HG03066 (cell line): Measurements from ENCODE around the gene ZBTB18.

Experiments used
- ATAC-seq: cut with Tn5 transposase; IDR thresholded peaks from one replicate; pipeline ENCODE4 v1.9.1; 2021; ENCODE audit warnings: low read depth; ENCODE audit not compliant: unreplicated experiment

The ZBTB18 gene

DNA sequence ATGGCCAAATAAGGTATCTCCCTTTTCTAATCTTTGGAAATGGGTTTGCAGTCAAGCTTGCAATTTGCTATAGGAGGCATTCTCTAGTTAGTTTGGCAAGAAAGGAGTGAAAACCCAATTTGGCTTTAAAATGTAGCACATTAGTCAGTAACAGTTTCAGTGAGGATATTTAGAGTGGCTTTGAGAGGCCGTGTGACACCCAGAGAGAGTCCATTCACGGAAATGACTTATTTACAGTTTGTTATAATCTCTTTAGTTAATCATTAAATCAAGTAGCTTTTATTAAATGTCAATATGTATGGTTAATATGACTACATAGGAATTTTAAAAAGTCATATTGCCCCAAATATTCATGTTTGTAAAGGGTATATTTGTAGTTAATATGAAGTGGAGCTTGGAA is 9.6 kb downstream of the ZBTB18 start:
- peak; percentile 67 for ATAC-seq

DNA sequence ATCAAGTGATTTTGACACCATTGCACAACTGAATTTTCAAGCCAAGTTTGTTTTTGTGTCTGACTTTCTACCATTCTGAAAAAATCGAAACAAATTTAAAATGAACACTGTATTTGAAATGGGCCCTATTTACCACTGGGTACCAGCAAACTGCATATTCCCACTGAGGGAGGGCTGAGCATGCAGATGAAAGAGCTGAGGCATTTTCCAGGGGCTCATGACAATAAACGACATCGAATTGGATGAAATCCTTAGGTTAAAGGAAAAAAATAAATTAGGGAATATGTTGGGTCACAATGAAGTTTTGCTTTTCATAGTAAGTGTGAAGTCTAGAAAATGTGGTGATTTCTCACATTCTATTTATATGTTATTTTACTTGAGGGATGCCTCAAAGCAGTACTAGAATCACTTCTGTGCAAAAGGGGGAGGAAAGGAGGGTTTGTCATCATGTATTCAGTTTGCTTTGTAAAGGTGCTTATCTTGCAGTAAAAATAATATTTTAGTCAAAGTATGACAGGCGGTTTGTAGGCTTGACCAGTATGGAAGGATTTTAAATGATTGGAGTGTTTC is 11.2 kb downstream of the ZBTB18 start:
- no peak for ATAC-seq

DNA sequence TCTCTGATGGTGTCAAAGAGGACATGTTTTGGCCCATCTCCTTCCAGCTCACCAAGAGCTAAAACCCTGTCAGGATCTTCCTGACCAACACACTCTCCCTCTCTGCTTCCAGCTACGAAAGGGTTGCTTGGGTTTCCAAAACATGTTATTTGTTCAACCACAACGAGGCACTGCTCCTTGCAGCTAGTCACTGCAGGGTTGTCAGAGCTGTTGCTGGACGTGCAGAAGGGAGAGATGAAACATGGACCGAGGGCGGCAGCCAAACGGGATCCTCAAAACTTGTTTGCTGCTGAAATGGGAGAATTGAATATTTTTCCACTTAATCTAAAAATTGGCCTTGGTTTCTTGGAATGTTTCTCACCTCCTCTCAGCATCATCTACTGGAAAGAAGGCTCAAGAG is 12.4 kb downstream of the ZBTB18 start:
- ATAC-seq: no peak

DNA sequence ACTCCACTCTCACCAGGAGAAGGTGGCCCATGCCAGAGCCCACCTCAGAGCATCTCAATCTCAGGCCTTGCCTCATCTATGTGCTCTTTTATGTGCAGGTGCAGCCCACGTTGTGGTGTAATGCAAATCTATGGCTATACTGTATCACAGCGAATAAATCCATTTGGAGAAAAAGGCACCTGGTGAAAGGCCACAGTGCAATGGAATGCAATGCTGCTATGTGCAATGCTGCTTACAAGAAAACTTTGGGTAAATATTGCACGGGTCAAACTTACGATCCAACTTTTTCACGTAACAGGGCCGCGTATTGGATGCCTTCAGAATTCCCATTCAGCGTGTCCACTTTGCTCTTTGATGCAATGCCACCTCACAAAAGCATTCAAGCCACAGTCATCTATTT is 13.5 kb downstream of the ZBTB18 start:
- no peak for ATAC-seq

DNA sequence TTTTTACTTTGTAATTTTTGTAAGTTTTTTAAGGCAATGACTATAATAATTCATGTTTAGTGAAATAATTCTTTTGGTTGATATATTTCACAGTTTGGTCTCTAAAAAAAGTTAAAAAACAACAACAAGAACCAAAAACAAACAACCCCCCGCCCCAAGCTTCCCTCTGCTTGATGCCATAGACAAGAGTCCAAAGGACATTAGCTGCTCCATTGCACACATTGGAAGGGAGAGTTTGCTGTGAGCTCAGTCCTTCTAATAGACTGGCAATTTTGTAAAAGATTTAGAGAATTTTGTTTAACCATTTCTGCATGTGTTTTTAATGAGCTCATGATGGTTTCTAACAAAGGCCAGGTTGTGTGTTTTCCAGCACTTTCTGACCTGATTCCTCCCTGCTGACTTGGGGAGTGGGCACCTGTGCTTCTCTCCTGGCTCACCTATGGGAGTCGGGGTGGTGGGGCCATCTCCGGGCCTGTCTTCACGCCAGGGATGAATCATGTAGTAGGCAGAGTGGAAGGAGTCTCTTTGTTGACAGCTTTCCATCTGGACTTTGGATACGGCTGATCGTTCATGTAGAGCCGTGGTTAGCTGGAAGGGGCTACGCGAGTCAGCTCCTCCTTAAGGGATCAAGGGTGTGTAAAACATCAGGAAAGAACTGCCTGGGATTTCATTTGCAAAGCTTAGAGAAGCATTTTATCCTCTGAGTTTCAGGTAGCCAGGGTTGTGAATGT is 14.1 kb downstream of the ZBTB18 start:
- no peak for ATAC-seq

DNA sequence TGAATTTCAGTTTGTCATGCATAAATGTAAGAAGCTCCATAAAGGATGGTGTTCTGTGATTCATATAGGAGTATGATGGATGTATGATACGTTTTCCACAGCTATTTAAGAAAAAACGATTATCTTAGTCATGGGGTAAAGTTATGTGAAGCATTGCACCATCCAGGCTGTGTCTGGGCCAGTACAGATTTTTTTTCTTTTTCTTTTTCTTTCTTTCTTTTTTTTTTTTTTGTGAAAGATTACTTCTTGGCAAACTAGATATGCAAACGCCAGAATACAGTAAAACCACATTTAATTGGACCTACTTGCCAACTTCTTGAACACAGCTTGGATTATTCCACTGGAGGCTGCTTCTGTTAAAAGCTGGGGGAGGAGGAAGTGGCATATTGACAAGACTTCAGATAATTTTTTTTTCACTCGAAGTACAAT is 14.9 kb downstream of the ZBTB18 start:
- ATAC-seq: no peak

DNA sequence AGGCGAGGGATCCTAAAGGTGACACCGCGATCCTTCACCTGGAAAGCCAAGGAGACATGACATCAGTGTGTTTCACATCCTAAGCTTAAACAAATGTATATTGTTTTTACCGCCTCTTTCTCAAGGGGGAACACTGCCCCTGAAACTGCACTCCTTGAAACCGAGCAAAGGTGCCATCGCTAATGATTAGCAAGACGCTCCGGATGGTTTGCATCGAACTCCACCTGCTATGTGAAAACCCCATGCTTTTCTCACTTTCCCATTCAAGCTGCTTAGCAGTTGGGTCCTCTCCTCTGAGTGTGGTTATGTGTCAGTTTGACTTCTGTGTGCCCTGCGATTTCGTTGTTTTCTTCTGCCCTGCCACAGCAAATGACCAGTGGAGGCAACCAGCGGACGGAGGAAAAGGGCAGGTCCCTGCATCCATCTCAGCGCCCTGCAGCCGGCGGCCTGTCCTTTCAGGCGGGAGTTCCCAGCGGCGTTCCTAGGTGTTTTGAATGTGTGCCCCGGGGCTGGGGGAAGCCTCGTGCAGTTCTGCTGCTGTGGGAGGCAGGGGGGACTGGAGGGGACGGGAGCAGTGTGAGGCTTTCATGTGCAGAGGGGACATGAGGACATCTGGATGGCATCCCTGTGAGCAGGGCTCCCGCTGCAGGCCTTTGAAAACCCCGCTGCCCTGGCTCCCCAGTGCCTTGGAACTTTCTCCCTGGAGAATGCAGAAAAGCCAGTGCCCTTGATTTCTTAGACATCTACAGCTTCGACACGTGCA is 16.1 kb downstream of the ZBTB18 start:
- no peak for ATAC-seq

DNA sequence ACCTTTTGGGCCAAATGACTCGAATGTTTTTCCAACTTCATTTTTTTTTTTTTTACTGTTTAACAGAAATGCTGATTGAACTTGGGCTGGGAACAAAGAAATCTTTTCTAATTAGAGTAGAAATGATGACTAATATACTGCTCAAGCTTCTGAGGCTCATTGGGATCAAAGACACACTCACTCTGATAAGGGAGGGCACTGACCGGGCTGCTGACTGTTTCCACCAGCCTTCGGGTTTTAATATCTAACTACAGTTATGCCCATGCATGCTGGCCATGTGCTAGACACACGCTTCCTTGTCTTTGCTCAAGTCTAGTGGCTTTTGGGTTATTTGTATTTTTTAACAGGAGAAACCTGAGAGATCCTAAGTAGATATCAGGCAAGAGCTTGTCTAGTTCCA is 16.8 kb downstream of the ZBTB18 start:
- ATAC-seq: no peak

DNA sequence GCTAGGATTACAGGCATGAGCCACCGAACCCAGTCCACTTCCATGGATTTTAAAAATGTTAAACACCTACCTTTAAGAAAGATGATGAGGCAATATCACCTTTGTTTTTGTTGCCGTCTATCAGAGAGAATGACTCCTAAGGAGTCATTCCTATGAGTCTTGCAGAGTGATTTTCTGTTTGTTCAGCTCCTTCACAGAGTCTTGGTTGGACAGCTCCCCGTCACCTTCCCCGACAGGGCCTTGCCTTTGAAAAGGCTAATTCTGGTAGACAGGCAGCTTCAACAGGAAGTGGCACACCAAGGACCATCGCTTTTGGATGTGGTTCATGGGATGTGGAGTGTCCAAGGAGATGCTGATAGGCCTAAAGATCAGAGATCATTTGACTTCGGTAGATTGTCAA is 17.5 kb downstream of the ZBTB18 start:
- ATAC-seq: no peak

DNA sequence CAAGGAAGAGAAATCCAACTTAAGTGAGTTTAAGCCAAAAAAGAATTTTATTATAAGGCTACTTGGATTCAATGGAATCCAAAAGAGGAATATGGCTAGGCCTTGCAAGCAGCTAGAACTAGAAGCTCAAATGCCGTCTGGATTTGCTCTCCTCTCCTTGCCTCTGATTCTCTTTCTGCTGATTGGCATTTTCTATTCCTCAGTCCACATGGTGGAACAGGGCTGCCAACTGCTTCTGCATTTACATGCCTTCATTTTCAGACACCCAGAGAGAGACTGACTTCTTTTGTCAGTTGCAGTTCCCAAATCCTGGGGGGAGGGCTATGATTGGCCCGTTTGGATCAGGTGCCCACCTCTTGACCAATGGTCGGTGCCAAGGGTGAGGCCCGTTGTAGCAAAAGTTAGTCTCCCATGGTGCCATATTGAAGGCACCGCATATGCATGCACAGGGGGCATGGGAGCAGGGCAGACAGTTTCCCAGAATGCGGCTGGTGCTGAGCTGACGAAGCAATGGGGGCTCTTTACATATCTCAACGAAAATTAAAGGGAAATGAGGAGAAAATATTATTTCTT is 18.3 kb downstream of the ZBTB18 start:
- no peak for ATAC-seq

DNA sequence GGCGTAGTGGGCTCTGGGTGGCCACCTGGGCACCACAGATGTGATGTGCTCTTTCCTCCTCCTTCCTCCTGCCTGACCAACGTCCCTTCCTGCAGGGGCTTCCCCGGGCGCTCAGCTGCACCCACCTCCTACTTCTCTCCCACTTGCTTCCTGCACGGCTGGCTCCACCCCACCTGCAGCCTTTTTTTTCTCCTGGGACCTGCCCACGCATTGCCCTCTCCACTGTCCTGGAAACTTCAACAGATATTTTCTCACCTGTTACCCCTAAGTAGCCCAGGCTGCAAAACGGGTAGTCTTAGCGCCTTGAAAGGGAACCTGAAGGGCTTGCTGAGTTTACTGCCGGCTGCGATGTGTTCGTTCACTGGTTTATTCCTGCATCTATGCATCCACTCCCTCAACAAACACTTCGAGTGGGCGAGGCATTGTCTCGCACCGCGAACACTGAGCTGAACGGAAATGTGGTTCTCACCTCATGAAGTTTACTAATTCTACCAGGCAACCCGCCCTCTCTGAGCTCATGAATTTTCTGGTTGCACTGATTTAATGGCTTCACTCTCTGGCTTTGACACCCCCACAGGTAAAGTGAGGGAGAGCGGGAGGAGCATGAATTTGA is 23.6 kb downstream of the ZBTB18 start:
- peak; percentile 67 for ATAC-seq

DNA sequence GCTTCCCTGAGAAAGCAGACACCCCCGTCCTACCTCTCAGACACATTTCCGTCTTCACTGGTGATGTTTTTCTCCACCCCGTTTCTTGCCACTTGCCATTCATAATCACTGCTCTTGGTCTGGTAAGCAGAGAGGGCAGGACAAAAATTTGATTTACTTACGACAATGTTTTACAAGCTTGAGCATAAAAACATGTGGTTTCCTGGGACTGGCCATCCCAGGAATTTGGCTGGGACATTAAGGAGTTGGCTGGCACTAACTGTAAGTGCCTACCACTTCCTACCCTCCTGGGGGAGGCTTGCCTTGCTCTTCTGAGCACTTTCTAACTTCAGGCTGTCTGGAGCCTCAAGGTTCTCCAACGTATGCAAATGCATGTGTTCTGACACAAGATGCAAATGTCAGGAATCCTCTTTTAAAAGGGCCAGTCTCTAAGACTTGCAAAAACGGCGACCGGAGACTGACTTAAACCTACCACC is 24.2 kb downstream of the ZBTB18 start:
- peak; percentile 22 for ATAC-seq

DNA sequence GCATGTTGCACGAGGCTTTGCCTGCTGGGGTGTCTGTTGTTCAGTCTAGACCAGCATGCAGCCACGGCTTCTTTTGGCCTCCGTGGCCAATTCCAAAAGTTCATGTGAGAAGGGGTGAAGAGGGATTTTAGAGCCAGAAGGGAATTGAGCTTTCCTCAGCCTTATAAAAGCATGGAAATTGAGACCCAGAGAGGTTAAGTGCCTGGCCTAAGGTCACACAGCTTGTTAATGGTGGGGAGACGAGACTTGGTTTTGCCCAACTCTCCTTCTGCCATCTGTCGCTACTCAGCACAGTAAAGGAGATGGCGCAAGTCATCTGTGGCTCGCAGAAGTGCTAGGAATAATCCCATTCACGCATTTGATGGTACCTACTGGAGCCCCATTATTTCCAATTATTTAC is 25.7 kb downstream of the ZBTB18 start:
- no peak for ATAC-seq

DNA sequence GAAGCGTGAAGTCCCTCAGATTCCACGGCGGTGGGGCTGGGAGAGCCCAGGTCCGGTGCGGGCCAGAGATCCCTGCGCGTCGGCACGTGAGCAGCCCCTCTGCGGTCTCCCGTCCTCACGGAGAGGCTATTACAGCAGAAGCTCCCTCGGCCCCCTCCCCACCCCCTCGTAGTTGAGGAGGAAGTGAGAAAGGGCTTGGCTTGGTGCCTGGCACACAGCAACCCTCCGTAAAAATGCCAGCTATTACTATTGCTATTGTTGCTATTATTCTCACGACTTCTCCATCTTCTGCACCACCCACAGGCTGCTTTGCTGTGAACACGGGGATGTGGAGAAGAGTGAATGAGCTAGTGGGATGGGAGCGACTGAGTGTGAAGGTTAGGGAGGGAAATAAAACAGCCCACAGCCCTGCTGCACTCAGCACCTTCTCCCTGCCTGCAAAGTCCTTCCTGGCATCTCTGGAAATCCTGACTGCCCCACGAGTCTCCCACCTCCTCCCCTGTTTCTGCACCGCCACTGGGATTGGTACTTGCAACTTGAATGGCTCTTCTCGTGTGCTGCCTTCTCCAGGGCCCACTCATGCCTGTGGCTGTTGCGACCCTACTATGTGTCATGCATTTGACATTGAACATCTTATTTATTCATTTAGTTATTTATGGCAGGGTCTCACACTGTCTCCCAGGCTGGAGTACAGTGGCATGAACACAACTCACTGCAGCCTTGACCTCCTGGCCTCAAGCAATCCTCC is 26.6 kb downstream of the ZBTB18 start:
- ATAC-seq: no peak

DNA sequence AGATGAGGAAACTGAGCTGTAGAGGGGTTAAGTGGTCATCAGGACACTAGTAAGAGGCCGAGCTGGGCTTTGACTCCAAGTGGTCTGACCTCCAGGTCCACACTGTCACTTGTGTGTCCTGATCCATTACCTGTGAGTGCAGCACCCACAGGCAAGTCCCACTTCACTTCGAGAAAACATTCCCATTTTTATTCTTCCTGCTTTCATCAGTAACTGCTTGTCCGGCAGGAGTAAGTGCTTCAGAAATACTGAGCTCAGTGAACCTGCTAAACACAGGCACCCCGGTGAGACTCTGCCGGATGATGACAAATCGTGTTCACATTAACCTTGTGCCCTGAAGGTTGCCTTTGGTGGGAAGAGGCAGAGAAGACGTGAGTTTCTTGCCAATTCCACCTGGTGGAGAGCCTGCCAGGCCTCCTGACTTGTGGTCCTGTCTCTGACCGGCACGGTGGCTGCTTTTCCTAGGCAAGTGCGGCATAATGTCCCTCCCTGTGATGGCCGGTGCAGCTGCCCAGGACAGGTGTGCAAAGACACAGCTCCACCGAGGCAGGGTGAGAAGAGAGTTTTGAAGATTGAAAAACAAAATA is 29.4 kb downstream of the ZBTB18 start:
- ATAC-seq: no peak

DNA sequence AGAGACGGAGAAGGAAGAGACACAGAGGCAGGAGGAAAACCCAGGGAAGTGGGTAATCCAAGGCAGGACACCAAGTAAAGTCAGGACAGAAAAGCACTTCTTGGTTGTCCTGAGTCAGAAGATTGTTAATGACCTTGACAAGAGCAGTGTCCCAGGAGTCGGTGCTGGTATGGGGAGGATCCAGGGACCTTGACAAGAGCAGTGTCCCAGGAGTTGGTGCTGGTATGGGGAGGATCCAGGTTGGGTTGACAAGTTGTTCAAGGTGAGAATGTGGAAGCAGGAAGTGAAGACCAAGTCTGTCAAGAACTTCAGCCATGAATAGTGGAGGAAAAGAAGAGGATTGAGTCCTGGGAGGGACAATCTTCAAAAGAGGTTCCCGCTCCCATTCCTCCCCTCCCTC is 31.9 kb downstream of the ZBTB18 start:
- no peak for ATAC-seq

DNA sequence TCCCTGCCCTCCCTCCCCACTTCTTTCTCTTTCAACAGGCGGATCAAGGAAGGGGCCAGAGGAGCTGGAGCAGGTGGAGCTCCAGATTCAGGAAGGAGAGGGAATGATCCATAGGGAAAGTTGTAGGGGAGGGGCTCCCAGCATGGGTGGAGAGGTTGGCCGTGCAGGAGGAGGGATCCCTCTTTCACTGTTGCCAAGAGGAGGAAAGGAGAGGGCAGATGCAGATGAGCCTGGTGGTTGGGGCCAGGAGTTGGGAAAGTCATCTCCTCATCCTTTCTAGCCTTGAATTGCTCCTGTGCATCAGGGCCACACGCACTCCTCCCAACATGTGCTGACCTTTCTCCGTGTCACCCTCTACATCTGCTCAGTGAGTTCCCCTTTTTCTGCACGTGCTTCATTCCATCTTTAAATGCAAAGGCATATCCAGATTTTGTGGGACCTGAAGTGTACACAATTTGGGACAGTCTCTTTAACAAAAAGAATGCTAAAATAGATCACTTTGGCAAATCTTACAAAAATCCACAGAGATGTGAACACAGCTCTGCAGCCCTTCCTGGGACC is 32.4 kb downstream of the ZBTB18 start:
- no peak for ATAC-seq

DNA sequence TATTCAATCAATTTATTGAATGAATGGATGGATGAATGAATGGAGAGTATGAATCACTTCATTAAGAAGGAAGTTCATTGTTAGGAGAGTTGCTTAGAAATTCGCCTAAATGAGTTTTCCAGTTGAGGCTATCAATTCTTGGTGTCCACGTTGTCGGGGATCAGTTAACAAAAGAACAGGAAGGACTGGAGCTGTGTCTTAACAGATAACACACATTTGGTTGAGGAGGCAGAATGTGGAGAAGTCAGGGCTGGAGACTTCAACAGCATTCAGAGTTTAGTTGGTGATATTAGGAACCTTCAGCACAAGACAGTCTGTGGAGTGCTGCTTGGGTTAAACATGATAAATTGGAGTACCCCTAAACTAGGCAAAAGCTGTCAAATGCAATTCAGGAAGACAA is 33.7 kb downstream of the ZBTB18 start:
- no peak for ATAC-seq

DNA sequence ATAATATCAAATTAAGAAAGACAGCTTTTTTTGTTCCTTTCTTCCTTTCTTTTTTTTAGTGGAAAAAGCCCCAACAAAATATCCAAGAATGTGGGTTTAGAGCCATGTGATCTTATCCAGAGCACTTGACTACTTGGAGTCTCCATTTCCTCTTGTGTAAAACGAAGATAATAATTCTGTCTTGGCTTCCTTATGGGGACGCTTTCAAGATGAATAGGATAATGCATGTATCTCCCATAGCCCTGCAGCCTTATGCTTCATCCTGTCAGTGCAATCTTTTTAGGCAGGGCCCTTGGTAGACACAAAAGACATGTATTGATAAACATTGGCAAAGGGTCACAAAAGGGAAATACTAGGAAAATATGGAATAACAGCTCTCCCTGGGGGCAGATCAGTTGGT is 34.8 kb downstream of the ZBTB18 start:
- no peak for ATAC-seq
